ENCODE data around the gene NUDT13.

NUDT13 gene

GRCh38 chr10:73110345-73110849 lies at the start of gene NUDT13:
NUDT13 (plus strand) TSS chr10:73110455; CDS start chr10:73114366, 3,911 bp downstream.
- DNase-seq (ENCODE audit: low read depth) = peak; percentile 28

- no peak for DNase-seq (ENCODE audit: low read depth)
Measured at GRCh38 chr10:73060738-73061635, 49.3 kb upstream of the NUDT13 start.

DNA sequence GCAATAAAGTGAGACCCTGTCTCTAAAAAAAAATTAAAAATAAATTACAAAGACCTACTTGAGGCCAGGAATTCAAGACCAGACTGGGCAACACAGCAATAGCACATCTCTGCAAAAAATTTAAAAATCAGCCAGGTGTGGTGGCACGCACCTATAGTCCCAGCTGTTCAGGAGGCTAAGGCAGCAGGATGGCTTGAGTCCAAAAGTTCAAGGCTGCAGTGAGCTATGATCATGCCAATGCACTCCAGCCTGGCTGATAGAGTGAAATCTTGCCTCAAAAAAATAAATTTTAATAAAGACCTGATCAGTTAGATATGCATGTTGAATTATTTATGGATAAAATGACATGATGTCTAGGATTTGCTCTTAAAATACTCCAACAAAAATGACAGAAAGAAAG lies 48.5 kb upstream of the NUDT13 start:
- no peak for DNase-seq (ENCODE audit: low read depth)

GRCh38 chr10:73065441-73065840 lies 44.8 kb upstream of the NUDT13 start:
- DNase-seq (ENCODE audit: low read depth) = no peak

DNA sequence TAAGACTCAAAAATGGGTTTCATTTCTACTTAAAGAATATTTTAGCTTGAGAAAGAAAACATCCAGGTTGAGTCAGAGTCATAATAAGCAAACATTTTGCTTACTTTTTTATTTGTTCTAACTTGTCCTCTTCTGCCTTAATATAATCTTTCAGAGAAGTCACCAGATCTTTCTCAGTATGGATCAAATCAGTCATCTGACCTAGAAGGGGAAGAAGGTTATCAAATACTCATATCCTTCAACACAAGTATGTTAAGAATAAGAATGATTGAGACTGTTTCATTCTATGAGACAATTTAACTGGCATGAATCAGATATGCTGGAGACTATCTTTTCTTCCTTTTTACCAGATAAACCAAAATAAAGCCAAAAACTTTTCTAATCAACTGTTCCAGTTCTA lies 36.6 kb upstream of the NUDT13 start:
- DNase-seq (ENCODE audit: low read depth) = no peak

DNA sequence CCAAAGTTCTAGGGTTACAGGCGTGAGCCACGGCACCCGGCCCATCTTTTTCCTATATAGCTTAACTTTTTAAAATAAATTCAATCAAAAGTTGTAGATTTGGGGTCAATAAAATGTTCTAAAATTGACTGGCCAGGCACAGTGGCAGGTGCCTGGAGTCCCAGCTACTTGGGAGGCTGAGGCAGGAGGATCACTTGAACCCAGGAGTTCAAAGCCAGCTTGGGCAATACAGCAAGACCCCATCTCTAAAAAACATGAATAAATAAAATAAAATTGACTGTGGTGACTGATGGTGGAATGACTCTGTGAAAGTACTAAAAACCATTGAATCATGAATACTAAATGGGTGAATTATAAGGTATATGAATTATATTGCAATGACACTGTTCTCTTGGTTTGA lies 34.4 kb upstream of the NUDT13 start:
- no peak for DNase-seq (ENCODE audit: low read depth)

- no peak for DNase-seq (ENCODE audit: low read depth)
Measured at GRCh38 chr10:73076360-73077183, 33.7 kb upstream of the NUDT13 start.

DNA sequence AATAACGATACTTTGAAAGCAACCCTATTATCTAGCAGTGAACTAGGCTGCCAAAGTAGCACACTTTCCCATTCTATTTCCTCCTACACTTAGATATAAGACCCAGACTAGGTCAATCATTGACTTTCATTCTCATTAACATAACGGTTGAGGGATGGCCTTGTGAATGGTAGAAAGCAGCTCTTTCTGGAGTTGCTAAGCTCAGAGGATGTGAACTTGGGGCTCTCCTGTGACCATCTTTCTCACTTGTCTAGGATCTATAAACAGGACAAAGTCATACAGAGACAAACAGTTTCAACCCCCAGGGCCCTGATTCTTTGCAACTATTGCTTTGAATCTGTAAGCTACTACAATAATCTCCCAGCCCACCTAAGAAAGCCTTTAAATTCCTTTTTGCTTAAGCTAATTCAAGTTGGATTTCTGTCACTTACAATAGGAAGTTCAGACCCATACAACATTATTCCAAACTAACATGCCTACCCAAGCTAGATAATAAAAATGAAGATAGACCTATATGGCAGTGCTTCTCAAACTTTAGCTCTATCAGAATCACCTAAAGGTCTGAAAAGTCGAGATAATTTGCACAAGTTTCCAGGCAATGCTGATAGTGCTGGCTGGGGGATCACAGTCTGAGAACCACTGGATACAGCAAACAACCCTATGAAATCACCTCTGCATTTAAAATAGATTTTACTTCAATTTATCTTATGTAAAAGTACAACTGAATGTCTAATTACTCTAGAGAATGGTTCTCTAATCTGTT lies 30.3 kb upstream of the NUDT13 start:
- no peak for DNase-seq (ENCODE audit: low read depth)

- no peak for DNase-seq (ENCODE audit: low read depth)
Measured at GRCh38 chr10:73083221-73083620, 27.0 kb upstream of the NUDT13 start.

DNA sequence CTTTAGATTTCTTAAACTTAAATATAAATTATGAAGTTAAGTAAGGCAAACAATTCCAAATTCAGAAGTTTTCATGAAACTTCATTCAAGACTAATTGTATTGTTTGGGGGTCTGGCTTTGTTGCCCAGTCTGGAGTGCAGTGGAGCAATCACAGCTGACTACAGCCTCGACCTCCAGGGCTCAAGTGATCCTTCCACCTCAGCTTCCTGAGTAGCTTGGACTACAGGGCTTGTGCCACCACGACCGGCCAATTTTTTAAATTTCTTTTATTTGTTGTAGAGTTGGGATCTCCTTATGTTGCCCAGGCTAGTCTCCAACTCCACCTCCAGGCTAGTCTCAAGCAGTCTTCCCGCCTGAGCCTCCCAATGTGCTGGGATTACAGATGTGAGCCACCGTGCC lies 26.0 kb upstream of the NUDT13 start:
- no peak for DNase-seq (ENCODE audit: low read depth)

- no peak for DNase-seq (ENCODE audit: low read depth)
Measured at GRCh38 chr10:73086816-73087215, 23.4 kb upstream of the NUDT13 start.

- no peak for DNase-seq (ENCODE audit: low read depth)
Measured at GRCh38 chr10:73088304-73088703, 22.0 kb upstream of the NUDT13 start.

DNA sequence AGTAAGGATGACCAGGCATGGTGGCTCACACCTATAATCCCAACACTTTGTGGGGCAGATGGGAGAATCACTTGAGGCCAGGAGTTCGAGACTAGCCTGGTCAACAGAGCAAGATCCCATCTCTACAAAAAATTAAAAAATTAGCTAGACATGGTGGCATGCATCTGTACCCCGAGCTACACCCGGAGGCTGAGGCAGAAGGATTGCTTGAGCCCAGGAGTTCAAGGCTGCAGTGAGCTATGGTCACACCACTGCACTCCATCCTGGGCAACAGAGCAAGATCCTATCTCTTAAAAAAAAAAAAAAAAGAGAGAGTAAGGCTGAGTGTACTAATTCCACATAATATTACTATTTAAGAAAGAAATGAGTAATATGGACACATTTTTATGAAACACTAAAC lies 17.4 kb upstream of the NUDT13 start:
- DNase-seq (ENCODE audit: low read depth) = no peak

- DNase-seq (ENCODE audit: low read depth) = no peak
Measured at GRCh38 chr10:73093922-73094850, 16.1 kb upstream of the NUDT13 start.

GRCh38 chr10:73094986-73095480 lies 15.2 kb upstream of the NUDT13 start:
- no peak for DNase-seq (ENCODE audit: low read depth)

GRCh38 chr10:73095481-73096021 lies 14.7 kb upstream of the NUDT13 start:
- peak; percentile 27 for DNase-seq (ENCODE audit: low read depth)

- DNase-seq (ENCODE audit: low read depth) = peak; percentile 61
Measured at GRCh38 chr10:73096041-73096448, 14.2 kb upstream of the NUDT13 start.

DNA sequence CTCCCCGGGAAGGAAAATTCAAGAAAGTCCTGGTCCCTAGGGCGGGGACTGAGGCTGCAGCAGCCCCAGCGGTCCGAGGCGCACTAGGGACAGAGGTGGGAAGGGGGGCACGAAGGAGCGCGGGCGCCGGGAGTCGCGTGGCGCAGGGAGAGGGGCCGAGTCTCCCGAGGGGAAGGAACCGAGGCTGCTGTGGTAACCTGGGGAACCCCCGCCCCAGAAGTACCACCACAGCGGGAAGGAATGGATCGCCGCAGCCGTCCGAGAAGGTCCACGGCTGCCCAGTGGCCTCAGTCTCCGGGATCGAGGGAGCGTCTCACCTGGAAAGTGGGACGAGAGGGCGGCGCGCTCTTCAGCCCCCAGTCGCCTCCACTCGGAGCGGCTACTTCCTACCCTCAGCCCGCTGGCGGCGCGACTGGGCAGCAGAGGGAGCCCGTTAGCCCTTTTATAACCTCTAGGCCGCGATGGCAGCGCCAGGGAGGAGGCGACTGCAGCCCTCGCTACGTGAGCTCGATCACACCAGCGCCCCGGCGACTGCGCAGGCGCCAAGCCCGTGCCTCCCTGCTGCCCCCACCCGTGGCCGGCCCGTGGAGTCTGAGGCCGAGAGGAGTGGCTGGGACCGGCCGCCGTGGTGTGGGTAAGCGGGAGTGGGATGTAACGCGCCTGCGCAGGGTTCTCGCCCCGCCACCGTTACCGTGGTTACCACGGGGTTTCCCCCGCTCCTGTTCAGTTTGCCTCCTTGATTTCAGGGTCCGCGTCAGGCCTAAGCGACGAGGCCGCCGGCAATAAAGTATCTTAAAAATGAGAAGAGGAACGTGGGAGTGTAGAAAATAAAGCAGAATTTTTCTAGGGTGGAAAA lies 13.6 kb upstream of the NUDT13 start, which contains the start of gene P4HA1:
Gene P4HA1 (minus strand): TSS at position 418 of the 856 bp plus-strand sequence. CDS start 21,983 bp downstream, outside the sequence.
- DNase-seq (ENCODE audit: low read depth) = peak; percentile 98

DNA sequence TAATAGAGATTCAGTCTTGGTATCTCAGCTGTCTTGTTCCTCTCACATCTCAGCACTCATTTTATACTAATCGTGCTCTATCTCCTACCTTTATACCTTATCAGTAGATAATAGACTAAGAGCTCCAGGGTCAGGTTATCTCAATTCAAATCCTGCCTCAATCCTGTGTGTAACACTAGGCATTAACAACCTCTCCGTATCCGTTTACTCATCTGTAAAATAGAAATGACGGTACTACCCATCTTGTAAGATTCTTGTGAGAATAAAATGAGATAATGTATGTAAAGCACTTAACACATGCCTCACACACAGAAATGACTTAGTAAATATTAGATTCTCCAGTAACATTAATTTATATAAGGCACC lies 13.0 kb upstream of the NUDT13 start:
- DNase-seq (ENCODE audit: low read depth) = no peak

Measured in activated T-cell treated with anti-CD3 and anti-CD28 coated beads for 24 hours (primary cell).